Ramos (cell line): ENCODE results near the gene AP4S1.
"Not testable (repeated sequence)": the region's sequence is repeated elsewhere in the genome, so short reads cannot be mapped to it uniquely, and the experiment has no call there.

Source experiments
- in situ Hi-C: fragments of 300-500 bp; cut with MboI; formaldehyde crosslinking; loops from one replicate; pipeline ENCODE4 v1.14.3; 2022; ENCODE audit warnings: low sequenced_read_pairs; ENCODE audit not compliant: unreplicated experiment

The AP4S1 gene, protein sequence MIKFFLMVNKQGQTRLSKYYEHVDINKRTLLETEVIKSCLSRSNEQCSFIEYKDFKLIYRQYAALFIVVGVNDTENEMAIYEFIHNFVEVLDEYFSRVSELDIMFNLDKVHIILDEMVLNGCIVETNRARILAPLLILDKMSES

GRCh38 chr14:31025367-31026076 lies at the start of gene AP4S1:
Gene AP4S1, plus strand, starts transcription at chr14:31025649. Its CDS starts 40,548 bp downstream, at chr14:31066197.
- in situ Hi-C loops, result no loop called here

DNA sequence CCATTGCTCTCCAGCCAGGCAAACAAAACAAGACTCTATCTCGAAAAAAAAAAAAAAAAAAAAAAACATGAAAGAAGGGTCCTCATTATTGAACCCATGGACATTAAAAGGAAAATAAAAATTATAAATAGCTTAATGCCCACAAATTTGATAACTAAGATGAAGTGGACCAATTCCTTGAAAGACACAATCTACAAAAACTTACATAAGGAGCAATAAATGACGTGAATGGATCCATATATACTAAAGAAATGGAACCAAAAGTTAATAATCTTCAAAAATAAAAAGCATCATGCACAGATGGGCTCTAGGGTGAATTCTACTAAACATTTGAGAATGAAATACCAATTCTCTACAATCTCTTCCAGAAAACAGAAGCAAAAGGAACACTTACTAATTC lies 47.7 kb upstream of the AP4S1 start:
- in situ Hi-C loops, result loop anchor here (10.0 kb wide), 1 partner anchor 107 kb away; no protein-coding TSS in a partner anchor

GRCh38 chr14:30980106-30980704 lies 45.2 kb upstream of the AP4S1 start:
- in situ Hi-C loops, result not testable (repeated sequence)

- in situ Hi-C loops, result no loop called here
Observed at GRCh38 chr14:30980980-30981379, 44.5 kb upstream of the AP4S1 start.

DNA sequence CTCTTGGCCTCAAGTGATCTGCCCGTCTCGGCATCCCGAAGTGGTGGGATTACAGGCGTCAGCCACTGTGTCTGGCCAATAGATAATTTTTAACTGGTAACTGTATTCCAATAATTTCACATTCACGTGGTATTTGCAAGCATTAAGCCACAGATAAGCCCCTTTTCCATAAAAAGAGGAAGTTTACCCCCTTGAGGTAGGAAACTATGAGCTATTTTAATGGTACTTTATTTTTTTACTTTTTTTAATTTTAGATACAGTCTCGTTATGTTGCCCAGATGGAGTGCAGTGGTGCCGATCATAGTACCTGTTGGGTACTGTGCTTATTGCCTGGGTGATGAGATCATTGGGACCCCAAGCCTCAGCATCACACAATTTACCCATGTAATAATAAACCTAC lies 42.9 kb upstream of the AP4S1 start:
- in situ Hi-C loops, result no loop called here

GRCh38 chr14:30983858-30984257 lies 41.6 kb upstream of the AP4S1 start:
- in situ Hi-C loops, result no loop called here

DNA sequence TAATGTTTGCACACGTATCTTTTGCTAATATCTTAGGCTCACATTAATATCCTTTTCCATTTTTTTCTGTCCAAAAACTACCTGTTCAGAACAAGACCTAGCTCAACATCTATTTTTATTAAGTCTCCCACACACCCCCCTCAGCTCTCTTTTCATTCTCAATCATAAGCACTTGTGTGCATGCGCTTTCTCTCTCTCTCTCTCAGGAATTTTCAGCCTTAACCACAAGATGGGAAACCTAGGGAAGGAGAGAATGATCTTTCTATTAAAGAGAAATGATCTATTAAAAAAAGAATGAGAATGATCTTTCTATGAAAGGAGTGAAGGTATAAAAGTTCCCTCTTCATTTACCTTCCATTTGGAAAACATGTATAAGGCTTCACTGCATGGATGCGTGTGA lies 39.7 kb upstream of the AP4S1 start:
- in situ Hi-C loops, result no loop called here

DNA sequence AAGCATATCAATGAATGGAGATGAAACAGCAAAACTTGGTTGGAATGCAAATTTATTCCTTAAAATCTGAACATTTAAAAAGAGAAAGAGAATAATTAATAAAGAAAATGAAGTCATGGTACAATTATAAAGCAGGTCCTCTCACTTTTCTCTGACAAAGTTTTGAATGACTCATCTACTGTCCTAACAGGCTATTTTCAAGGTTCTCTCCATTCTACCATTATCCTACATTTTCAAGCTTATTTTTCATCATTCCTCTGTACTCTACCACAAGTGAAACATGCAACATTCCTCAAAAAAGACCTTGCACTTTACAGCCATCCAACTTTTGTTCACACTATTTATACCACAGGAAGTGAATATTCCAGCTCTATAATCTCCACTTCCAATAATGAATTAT lies 36.9 kb upstream of the AP4S1 start:
- in situ Hi-C loops, result no loop called here

DNA sequence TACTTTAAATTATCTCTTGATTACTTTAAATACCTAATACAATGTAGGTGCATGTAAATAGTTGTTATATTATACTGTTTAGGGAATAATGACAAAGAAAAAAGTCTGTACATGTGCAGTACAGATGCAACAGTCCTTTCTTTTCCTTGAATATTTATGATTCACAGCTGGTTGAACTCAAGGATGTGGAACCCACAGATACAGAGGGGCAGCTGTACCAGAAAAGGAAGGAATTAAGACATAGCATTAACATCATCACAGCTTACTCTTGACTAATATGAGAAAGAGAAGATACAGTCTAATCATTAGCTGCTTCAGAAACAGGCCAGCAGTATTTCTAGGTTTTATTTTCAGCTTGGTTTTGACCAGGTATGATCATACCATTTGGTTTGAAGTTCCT lies 34.7 kb upstream of the AP4S1 start:
- in situ Hi-C loops, result no loop called here

- in situ Hi-C loops, result no loop called here
Observed at GRCh38 chr14:30991408-30991807, 34.0 kb upstream of the AP4S1 start.

- in situ Hi-C loops, result no loop called here
Observed at GRCh38 chr14:30993071-30993470, 32.4 kb upstream of the AP4S1 start.

DNA sequence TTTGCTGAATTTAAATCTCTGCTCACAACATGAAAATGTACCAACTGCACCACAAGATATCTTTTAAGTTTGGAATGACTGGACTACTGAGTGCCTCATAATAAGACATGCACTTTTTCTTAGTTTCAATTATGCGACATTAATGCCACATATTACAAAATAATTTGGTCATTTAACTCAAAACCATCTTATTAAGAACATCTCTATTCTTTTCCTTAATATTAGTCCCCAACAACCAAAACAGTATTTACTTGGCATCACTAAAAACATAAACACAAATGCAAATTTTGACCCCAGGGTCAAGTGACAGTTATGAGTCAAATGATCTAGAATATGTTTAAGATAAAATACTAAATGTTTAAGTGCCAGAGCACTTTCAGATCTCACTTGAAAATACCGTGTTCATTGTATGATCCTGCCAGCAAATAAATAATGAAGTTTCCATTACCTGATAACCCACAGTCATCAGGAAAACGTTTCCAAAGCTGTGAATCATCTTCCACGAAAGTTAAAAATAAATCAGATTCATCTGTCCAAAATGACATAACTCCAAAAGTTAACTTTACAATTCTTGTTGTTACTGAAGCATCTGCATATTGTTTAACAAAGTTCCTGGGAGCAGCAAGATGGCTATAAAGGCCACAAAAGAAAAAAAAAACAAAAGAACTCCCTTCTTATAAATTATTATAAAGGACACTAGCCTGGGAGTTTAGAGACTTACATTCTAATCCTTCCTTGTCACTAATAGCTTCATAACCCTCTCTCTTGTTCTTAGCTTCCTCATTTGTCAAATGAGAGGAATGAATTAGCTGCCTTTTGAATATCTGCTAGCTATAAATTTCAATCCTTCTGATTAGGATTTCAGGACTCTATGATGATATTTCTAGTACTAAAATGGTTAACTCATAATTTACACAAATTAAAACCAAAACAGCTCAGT lies 30.5 kb upstream of the AP4S1 start:
- in situ Hi-C loops, result no loop called here

DNA sequence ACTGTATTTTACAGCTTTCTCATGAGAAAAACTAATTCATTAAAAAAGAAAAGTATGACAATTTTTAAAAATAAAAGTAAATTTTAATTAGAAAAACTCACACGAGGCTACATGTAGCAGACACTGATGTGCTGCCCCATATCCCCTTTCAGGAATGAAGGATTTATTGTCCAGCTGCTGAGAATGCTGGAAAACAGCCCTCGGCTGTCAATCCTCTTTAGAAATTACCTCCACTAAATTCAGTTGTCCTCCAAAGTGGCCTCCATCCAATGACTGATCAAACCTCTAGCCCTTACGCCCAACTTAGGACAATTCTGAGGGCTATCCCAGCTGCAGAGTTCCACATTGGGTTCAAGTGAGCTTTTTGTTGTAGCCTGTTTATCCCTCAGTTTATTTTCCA lies 29.8 kb upstream of the AP4S1 start:
- in situ Hi-C loops, result no loop called here

- in situ Hi-C loops, result no loop called here
Observed at GRCh38 chr14:30996892-30997659, 28.4 kb upstream of the AP4S1 start.

DNA sequence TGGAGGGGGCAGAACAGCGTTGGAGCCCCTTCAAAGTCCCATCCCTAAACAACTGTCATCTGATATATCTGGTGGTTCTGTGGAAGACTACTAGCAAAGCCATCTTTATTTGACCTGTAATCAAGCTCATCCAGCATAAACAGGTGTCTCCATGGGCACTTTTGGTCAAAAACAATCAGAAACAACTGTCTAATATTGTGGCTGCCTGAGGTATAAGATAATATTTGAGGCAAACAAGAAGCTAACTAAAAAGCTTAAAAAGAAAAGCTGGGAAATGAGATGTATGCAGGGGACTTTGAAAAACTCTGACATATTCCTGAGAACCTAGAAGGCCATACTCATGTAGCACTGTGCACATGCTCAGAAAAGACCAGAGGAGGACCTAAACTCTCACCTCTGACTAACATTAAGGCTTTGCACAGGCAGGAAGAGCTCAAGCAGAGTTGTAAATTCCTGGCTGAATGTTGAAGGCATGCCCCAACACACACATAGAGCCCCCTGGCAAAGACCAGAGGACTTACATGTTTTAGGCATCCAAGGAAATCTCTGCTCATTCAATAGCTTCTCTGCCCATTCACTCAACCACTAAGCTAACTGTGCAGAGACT lies 27.2 kb upstream of the AP4S1 start:
- in situ Hi-C loops, result no loop called here

DNA sequence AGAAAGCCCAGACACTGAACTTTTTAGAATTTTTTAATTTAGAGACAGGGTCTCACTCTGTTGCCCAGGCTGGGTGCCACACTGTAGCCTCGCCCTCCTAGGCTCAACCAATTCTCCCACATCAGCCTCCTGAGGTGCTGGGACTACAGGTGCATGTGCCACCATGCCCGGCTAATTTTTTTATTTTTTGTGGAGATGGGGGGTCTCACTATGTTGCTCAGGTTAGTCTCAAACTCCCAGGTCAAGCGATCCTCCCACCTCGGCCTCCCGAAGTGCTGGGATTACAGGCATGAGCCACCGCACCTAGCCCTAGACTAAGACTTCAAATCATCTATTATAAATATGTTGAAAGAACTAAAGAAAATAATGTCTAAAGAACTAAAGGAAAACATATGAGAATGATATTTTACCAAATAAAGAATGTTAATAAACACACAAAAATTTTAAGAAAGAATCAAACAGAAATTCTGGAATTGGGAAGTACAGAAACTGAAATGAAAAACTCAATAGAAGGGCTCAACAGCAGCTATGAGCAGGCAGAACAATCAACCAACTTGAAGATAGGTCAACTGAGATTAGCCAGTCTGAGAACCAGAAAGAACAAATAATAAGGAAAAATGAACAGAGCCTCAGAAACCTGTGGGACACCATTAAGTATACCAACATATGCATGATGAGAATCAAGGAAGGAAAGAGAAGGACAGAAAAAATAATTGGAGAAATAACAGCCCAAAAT lies 26.2 kb upstream of the AP4S1 start:
- in situ Hi-C loops, result no loop called here

DNA sequence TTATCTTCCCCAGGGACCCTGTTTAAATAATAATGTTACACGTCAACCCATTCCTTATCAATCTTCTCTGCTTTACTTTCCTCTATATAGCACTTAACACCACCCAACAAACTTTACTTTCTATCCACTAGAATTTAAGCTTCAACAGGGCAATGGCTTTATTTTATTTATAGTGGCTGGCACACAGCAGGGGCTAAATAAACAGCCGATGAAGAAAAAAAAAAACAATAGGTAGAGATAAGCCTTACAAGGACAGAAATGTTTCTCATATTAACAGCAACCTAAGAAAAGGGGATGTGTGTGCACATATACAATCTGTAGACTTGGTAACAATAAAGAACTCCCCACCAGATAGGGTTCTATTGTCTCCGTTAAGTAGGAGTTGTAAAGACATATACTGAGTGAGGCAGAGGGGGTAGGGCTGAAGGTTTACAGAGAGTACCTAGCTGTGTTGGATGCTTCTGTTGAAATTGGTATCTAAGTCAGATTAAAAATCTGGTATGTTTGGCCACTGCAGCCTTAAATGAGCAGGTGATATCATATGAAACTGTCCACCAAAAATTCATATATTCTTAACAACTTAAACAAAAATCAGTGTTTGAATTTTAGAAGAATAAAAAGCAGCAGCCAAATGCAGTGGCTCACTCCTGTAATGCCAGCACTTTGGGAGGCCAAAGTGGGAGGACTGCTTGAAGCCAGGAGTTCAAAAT lies 24.7 kb upstream of the AP4S1 start:
- in situ Hi-C loops, result no loop called here

- in situ Hi-C loops, result no loop called here
Observed at GRCh38 chr14:31001339-31001658, 24.1 kb upstream of the AP4S1 start.
